ENCODE results near the gene EXOC2.

Gene EXOC2, protein sequence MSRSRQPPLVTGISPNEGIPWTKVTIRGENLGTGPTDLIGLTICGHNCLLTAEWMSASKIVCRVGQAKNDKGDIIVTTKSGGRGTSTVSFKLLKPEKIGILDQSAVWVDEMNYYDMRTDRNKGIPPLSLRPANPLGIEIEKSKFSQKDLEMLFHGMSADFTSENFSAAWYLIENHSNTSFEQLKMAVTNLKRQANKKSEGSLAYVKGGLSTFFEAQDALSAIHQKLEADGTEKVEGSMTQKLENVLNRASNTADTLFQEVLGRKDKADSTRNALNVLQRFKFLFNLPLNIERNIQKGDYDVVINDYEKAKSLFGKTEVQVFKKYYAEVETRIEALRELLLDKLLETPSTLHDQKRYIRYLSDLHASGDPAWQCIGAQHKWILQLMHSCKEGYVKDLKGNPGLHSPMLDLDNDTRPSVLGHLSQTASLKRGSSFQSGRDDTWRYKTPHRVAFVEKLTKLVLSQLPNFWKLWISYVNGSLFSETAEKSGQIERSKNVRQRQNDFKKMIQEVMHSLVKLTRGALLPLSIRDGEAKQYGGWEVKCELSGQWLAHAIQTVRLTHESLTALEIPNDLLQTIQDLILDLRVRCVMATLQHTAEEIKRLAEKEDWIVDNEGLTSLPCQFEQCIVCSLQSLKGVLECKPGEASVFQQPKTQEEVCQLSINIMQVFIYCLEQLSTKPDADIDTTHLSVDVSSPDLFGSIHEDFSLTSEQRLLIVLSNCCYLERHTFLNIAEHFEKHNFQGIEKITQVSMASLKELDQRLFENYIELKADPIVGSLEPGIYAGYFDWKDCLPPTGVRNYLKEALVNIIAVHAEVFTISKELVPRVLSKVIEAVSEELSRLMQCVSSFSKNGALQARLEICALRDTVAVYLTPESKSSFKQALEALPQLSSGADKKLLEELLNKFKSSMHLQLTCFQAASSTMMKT

GRCh38 chr6:692858-693722 lies at the start of gene EXOC2:
Gene EXOC2 (minus strand): TSS chr6:693139. CDS start chr6:637818, 55,321 bp downstream.
- DNase-seq (ENCODE audit: low spot score): peak; percentile 90

- no peak for DNase-seq (ENCODE audit: low spot score)
These were observed 48.7 kb upstream of the EXOC2 start for GRCh38 chr6:741410-742339.

- no peak for DNase-seq (ENCODE audit: low spot score)
These were observed 43.9 kb upstream of the EXOC2 start for GRCh38 chr6:736657-737446.

DNA sequence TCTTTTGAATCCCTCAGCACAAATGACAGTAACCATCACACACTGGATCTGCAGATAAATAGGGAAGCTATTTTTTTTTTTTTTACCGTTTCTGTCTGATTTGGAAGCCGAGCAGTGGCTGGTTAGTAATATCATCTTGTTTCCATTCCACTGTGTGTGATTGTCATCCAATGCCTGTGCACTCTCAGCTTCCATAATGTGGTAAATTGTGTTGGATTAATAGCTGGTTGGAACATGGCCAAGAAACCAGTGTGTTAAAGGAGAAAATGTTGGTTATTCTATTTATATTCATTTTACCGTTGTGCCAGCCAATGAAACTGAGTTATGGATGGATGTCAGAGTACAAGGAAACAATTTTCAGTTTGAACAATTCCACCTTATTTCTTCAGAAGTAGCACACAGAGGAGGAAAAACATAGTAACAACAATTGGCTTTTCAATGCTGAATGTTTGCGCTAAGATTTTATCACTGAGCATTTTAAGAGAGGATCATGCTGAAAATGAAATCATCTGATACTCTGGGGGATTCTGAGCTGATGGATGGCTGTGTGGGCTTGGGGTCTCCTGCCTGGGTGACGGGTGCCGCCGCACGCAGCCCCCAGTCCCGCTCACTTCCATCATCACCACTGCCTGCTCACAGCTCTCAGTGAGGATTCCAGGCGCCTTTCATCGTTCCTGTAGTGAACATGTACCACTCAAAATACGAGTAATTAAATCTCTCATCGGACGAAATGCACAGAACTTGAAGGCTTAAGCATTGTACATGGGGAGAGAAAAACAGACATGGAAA lies 40.7 kb upstream of the EXOC2 start:
- no peak for DNase-seq (ENCODE audit: low spot score)

- no peak for DNase-seq (ENCODE audit: low spot score)
These were observed 39.0 kb upstream of the EXOC2 start for GRCh38 chr6:731924-732323.

DNA sequence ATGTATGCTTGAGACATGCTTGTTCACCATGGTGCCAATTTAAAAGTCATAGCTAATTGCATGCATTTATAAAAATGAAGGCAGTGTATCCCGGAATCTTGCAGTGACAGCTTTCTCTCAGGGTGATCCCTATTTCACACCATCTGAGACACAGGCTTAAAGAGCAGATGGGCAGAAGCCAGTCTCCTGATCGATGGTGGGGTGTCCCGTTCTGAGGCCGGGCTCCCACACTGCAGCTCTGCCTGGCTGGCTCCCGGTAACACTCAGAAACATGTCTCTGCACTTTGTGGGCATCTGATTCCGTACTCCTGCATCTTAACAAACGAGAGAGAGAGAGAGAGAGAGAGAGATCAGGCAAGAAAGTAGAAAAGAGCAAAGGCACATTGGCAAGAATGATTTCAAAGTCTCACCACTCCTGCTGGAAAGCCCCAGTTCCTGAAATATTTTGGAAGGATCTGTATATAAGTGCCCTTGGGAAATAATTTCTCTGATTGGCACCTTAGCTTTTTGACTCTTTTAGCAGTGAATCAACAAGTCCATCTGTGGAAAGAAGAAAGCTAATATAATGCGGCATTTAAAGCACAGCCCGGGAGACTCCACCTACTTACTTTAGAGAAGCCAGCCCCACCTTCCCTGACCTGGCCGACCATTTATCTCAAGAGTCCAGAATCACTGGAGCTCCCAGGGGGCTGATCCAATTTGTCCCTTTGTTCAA lies 36.8 kb upstream of the EXOC2 start:
- no peak for DNase-seq (ENCODE audit: low spot score)

DNA sequence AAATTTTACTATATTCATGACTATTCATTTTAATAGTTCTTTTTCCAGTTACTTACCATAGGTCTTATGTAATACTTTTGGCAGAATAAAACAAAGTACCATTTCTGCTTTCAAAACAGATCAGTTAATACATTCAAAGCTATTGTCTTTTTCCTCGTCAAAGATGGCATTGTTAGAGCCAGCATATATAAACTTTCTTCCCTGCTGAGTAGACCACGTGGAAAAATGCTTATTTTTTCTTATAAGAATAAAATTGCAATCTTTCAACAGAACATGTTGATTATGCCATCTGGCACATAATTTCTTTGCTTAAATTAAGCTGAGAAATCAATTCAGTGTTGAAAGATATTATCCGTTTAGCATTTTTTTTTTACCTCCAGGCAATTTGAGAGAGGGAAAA lies 34.9 kb upstream of the EXOC2 start:
- no peak for DNase-seq (ENCODE audit: low spot score)

- no peak for DNase-seq (ENCODE audit: low spot score)
These were observed 30.6 kb upstream of the EXOC2 start for GRCh38 chr6:723540-723939.

GRCh38 chr6:722608-723007 lies 29.7 kb upstream of the EXOC2 start:
- no peak for DNase-seq (ENCODE audit: low spot score)

GRCh38 chr6:722077-722524 lies 29.2 kb upstream of the EXOC2 start:
- DNase-seq (ENCODE audit: low spot score): peak; percentile 74

DNA sequence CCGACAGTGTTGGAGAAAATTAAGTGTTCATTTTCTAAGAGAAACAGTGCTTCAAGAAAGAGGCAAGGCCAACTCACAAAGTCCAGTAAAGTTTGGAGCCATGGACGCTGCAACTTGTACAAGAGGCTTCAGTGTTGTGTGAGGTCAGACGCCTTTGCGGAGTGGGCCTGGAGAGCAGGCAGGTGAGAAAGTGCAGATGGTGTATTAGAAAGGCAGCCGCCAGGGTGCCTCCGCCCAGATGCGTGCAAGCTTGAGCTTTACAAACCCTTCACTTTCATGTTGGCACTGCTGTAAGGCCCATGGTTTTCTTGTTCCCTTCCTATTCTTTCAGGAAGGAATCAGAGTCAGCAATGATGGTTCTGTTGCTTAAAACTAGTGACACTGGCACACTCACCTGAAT lies 25.4 kb upstream of the EXOC2 start:
- no peak for DNase-seq (ENCODE audit: low spot score)

DNA sequence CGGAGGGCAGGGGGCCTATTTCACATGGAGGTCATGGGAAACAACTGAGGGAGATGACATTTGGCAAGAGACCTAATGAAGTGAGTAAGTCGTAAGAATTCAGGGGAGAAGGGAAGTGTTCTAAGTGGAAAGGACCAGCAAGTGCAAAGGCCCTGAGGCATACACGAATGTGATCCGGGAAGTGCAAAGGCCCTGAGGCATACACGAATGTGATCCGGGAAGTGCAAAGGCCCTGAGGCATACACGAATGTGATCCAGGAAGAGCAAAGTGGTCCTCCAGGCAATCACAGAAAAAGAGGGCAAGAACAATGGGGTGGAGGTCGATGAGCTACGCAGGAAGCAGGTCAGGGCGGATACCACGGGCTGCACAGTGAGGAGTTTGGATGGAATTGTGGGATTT lies 24.2 kb upstream of the EXOC2 start:
- no peak for DNase-seq (ENCODE audit: low spot score)

DNA sequence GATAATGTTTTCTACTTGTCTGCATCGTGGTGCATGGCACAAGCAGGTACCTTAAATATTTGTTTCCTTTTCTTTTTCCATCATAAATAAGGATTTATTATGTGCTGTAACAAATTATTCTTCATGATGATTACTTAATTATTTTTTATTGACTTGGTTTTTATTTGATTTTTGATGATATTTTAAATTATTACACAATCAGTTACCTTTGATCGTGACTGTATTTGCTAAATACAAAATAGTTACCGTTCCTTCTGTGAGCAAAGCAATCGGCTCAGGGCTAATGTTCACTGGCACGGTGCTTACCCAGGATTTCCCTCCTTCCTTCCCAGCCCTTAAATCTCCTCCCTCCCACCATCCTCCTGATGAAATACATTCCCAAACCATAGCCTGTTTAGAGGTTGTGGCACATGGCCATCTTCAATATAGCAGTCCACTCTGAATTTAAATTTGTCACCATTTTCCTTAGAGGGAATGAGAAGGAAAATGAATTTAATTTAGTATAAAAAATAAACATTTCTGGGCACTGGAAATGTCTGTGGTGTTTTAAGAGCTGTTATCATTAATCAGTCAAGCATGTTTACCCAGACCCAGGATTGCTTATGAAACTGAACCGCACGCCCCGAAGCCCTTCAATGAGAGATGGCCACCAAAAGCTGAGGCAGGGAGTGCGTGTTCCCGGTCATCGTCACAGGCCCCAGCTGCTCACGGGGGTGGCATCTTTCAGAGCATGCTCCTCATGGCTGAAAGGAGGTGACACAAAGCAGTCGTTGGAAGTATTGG lies 23.0 kb upstream of the EXOC2 start:
- no peak for DNase-seq (ENCODE audit: low spot score)

- DNase-seq (ENCODE audit: low spot score): no peak
These were observed 21.2 kb upstream of the EXOC2 start for GRCh38 chr6:714100-714499.

DNA sequence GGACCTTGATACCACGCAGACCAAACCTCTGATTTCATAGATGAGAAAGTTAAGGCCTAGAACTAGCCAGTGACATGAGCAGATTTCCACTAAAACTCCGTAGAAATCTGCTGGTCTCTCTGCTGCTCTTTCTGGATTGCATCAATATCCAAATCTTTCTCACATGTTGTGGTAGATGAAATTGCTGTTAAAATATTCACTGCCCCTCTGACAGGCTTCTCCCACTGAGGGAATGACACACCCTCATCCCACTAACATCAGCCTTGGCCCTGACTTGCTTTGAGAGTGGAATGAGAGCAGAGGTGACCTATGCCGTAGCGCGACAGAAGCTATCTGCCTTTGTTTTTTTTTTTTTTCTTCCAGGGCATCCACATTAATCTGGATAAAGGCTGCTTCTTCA lies 20.4 kb upstream of the EXOC2 start:
- no peak for DNase-seq (ENCODE audit: low spot score)

DNA sequence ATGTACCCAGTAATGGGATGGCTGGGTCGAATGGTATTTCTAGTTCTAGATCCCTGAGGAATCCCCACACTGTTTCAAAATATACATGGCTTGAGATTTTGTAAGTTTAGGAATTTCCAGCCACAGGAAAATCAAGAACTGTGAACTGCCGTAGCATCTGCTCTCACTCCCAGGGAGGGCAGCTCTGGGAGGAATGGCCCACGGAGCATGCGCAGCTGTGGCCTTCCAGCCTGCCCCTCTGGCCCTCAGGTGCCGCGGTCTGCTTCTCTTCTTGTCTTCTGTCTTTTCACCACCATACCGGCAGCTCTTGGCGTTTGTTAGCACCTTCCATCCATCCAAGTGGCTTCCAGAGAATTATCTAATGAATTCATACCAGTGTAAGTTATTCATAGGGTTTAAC lies 19.9 kb upstream of the EXOC2 start:
- no peak for DNase-seq (ENCODE audit: low spot score)

- no peak for DNase-seq (ENCODE audit: low spot score)
These were observed 19.0 kb upstream of the EXOC2 start for GRCh38 chr6:711925-712324.

Measured in left forelimb (tissue), 1 donor.